GM21717 (cell line): ENCODE measurements around the gene COLGALT1.
A peak's percentile ranks its signal among the peaks of the same experiment; 100 is the strongest.
"Not testable (repeated sequence)": the region's sequence is repeated elsewhere in the genome, so short reads cannot be mapped to it uniquely, and the experiment has no call there.

Experiments used
- ATAC-seq: cut with Tn5 transposase; IDR thresholded peaks from one replicate; pipeline ENCODE4 v1.9.1; 2021; ENCODE audit warnings: mild to moderate bottlenecking, moderate library complexity; ENCODE audit not compliant: unreplicated experiment

The COLGALT1 gene

DNA sequence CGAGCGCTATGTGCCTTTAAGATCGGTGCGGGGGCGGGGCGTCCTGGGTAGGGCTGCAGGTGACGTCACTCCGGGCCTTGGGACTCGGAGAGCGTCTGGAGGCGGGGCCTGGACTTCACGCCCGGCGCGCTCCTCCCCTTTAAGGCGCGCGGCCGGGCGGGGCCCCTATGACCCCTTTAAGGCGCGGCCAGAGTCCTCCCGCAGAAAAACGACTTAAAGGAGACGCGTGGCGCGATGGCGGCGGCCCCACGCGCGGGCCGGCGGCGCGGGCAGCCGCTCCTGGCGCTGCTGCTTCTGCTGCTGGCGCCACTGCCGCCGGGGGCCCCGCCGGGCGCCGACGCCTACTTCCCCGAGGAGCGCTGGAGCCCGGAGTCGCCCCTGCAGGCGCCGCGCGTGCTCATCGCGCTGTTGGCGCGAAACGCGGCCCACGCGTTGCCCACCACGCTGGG, at the start of gene COLGALT1:
TSS of gene COLGALT1 (plus strand) at position 170 of the 449 bp plus-strand sequence. CDS start at position 235, 65 bp downstream.
- ATAC-seq, result peak; percentile 60

DNA sequence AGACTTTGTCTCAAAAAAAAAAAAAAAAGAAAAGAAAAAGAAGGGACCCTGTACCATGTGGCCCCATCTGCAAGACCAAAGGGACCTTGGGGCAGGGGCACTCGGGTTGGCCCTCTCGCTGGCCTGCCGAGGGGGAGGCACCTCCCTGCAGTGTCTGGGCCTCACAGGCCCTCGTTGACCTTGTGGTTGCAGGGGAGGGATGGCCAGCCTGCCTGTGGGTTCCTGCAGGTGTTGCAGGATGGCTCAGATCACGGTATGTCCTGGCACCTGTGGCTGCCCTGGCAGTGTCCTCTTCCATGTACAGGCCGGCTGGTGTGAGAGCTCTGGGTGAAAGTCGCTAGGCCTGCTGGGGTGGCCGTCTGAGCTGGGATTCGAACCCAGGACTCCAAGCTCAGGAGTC, 48.7 kb upstream of the COLGALT1 start:
- no peak for ATAC-seq

DNA sequence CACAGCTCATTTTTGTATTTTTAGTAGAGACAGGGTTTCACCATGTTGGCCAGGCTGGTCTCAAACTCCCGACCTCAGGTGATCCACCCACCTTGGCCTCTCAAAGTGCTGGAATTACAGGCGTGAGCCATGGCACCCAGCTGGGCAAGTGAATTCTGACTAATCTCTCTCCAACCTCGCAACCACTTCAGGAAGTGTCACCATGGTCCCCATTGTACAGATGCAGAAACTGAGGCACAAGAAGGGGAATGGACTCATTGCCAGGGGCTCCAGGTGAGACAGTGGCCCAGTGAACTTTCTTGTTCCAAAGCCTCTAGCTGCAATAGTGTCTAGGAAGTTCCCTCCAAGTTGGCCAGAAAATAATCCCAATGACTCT, 46.9 kb upstream of the COLGALT1 start:
- not testable (repeated sequence) for ATAC-seq

DNA sequence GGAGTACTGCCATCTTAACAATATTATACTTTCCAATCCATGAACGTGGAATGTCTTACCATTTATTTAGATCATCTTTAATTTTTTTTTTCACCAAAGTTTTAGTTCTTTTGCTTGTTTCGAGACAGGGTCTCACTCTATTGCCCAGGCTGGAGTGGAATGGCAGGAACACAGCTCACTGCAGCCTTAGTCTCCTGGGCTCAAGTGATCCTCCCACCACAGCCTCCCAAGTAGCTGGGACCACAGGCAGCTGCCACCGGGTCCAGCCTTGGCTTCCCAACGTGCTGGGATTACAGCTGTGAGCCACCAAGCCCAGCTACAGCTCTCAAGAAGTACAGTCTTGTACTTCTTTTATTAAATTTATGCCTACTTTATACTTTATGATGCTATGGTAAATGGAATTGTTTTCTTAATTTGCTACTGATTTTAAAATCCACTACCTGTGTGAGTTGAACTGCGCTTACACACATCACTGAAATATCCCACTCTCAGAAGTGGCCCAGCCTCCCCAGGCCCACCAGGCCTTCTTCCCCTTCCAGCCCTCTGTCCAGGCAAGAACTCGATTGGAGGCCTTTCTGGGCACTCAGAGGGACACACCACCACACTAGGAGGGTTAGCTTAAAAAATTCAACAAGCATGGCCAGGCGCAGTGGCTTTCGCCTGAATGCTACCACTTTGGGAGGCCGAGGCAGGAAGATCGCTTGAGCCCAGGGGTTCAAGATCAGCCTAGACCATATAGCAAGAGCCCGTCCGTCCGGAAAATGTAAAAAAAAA, 45.0 kb upstream of the COLGALT1 start:
- ATAC-seq, result no peak

DNA sequence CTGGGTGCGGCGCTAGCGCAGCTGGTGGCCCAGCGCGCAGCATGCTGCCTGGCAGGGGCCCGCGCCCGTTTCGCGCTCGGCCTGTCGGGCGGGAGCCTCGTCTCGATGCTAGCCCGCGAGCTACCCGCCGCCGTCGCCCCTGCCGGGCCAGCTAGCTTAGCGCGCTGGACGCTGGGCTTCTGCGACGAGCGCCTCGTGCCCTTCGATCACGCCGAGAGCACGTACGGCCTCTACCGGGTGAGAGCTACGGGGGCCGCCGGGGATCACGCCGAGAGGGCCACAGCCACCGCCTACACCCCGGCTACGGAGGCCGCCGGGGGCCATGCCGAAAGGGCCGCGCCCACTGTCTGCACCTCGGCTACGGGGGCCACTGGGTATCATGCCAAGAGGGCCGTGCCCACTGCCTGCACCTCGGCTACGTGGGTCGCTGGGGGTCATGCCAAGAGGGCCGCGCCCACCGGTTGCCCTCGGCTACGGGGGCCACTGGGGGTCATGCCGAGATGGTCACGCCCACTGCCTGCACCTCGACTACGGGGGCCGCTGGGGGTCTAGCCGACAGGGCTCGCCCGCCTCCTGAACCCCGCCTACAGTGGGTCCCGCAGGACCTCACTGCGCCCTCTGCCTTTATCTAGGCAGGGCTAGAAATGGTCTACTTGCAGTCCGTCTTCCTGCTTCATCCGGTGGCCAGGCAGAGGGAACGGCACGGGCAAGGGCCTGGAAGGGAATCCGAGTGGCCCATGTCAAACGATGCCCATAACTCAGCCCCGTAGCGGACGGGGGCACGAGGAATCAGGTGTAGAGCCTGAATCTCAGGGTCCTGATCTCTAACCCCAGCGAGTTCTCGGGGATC, 43.5 kb upstream of the COLGALT1 start:
- peak; percentile 45 for ATAC-seq

DNA sequence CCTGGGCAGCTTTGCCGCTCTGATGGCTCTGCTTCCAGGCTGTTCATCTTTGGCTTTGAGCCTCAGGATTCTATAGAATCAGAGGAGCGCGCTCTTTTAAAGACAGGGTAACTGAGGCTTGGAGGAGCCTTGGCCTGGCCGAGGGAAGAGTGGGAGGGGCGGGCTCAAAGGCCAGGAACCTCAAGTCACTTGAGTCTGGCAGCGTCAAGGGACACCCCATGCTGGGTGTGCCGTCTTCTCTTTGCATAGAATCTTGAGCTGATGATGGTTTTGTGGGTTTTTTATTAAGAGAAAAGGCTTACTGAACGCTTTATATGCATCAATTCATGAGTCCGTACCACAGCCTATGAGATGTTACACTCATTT, 42.9 kb upstream of the COLGALT1 start:
- peak; percentile 8 for ATAC-seq

DNA sequence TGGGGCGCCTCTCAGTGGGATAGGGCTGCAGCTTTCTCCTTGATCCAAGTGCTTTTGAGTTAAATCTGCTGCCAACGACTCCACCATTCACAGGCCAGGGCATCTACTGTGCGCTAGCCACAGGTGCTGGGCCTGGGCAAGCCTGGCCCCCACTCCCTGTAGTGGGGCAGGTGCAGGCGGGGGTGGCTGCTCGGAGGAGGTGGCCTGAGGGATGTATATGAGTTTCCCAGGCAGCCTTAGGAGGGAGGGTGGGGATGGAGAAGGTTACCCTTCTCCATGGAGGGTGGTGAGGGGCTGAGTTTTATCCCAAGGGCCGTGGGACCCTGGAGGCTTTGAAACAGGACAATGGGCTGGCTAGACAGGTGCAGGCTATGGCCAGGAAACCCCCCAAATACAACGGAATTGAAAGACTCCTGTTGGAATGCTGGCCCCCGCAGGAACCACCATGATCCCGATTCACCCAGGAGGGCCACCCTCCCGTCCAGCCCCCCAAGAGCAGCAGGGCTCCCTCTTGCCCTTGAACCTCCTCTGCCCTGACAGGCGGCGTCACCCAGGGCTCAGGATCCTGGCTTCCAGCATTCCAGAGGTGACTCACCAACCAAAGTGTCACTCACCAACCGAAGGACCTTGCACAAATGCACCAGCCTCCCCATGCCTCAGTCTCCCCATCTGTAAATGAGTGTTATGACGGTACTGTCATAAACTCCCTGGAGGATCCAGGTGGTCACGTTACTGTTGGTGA, 39.9 kb upstream of the COLGALT1 start:
- ATAC-seq, result no peak

DNA sequence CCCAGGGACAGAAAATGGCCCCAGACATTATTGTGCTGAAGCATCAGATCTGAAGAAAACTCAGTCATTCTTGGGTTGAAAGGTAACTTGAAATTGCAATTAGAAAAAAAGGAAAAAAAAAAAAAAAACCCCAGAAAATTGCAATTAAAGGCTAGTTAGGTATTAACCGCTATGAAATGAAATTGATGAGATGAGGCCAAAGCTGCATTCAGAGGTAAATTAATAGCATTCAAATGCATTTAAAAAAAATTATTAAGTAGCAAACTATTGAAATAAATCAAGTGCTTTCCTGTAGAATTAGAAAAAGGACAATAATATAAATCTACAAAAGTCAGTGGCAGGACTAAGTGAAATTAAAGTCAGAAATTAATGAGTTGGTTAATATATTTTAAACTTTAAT, 37.6 kb upstream of the COLGALT1 start:
- no peak for ATAC-seq

DNA sequence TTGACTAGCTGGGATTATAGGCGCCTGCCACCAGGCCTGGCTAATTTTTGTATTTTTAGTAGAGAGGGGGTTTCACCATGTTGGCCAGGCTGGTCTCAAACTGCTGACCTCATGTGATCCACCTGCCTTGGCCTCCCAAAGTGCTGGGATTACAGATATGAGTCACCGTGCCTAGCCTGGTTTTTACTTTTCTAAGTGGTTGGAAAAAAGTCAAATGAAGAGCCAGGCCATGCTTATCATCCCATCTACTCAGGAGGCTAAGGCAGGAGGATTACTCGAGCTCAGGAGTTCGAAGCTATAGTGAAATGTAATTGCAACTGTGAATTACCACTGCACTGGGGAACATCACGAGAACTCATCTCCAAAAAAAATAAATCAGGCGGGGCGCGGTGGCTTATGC, 36.8 kb upstream of the COLGALT1 start:
- not testable (repeated sequence) for ATAC-seq

DNA sequence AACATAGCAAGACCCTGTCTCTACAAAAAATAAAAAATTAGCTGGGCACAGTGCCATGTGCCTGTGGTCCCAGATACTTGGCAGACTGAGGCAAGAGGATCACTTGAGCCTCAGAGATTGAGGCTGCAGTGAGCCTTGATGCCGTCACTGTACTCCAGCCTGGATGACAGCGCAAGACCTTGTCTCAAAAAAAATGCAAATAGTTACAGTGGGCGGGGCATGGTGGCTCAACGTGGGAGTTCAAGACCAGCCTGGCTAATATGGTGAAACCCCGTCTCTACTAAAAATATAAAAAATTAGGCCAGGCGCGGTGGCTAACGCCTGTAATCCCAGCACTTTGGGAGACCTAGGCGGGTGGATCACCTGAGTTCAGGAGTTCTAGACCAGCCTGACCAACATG, 35.5 kb upstream of the COLGALT1 start:
- ATAC-seq, result no peak

DNA sequence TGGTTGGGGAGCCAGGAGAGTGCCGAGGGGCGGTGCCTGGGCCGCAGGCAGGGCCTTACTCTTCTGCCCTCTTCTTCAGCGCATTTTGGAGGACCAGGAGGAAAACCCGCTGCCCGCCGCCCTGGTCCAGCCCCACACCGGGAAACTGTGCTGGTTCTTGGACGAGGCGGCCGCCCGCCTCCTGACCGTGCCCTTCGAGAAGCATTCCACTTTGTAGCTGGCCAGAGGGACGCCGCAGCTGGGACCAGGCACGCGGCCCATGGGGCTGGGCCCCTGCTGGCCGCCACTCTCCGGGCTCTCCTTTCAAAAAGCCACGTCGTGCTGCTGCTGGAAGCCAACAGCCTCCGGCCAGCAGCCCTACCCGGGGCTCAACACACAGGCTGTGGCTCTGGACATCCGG, 34.6 kb upstream of the COLGALT1 start:
- no peak for ATAC-seq

DNA sequence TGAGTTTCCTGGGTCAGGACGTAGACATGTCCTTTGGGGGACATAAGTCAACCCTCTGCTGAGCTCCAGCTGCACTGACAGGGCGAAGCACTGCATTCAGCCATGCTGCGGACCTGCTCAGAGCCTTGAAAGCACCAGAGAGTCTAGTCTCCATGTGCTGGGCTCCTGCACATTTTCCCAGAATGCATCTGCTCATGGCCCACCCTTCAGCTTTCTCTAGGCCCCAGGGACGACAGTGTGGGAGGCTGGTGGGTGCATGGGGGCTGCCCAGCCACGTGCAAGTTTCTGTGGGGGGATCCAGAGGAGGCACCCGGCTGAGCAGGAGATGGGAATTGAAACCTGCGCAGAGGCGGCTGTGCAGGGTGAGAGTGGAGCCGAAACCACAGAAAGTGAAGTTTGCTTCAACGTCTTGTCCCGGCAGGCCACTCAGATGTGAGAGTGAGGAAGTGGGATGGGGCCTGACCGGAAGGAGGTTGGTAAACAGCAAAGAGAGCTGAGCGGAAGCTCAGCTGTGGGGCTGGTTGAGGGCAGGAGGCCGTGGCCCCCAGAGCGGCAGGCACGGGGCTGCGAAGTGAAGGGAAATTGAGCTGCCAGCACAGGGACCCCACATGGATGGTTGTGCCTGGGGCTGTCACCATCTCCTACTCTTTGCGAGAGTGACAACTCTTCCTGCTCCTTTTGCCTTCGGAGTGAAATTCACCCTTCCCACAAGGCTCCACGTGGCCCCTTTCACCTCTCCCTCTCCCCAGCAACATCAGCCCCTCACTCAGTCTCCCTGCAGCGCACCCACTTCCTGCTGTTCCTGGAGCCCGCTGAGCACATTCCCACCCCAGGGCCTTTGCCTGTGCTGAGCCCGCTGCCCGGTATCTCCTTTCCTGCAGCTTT, 32.2 kb upstream of the COLGALT1 start:
- ATAC-seq, result peak; percentile 63

DNA sequence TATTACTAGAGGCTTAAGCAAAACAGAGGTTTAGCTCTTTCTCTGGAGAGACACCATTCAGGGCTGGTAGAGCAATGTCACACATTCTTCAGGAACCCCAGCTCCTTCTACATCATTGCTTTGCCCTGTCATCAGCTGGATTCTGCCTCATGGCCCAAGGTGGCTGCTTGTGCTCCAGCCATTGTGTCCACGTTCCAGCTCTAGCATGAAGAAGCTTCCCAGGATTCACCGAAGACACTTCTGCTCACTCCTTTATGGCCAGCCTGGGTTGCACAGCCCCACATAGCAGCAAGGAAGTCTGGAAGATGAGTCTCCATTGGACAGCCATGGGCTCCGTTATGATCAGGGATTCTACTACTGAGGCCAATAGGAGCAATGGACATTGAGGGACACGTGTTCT, 30.8 kb upstream of the COLGALT1 start:
- no peak for ATAC-seq

DNA sequence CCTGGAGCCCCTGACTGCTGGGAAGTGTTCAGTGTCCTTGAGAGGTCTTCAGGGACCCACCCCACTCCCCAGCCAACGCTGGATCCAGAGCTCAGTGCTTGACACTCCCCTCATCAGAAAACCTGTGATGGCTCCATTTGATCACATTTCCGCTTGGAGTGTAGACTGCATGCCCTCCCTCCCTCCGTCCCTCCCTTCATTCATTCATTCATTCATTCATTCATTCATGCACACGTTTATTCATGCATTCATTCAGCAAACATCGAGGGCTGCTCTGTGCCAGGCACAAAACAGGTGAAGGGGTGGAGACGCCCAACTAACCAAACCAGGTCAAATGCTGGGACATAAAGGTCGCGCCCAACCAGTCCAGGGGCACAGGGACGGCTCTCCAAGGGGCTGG, 30.3 kb upstream of the COLGALT1 start:
- ATAC-seq, result no peak

DNA sequence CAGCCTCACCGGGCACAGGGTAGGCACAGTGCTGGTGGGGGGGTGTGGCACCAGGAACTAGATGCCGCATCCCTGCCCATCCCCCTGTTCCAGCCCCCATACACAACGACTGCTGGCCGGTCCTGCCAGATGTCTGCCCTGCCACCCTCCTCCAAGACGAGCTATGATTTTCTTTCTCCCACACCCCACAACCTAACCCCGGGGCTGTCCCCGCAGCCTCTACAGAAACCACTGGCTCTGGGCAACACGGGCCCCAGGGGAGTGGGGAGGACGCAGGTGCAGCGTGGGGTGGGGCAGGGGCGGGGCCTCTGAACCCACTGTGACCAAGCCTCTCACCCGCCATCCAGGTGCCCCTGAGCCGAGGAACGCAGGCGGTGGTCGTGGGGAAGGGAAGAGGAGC, 28.5 kb upstream of the COLGALT1 start:
- no peak for ATAC-seq

DNA sequence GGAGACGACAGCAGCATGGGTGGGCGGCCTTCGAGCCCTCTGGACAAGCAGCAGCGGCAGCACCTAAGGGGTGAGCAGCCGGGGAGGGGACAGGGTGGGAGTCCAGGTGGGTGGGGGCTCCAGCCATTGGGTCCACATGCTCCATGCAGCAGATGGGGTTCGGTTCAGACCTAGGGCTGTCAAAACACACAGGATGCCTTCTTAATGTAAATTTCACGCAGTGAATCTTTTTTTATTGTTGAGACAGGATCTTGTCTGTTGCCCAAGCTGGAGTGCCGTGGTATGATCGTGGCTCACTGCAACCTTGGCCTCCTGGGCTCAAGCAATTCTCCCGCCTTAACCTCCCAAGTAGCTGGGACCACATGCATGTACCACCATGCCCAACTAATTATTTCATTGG, 28.1 kb upstream of the COLGALT1 start:
- ATAC-seq, result no peak

DNA sequence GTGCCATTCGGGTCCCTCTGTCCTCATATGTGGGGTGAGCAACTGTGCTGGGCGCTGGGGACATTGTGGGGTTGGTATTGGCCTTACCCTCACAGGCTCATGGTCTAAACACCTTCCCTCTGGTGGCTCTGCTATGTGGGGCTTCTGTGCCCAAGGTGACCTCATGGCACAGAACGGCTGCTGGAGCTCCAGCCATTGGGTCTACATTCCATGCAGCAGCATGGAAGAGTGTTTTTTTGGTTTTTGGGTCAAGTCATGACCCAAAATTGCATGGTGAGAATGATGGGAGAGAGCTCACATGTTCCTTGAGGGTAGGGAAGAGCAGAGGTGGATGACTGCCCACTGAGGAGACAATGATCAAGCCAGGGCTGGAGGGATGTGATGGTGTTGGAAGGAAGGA, 26.8 kb upstream of the COLGALT1 start:
- no peak for ATAC-seq

DNA sequence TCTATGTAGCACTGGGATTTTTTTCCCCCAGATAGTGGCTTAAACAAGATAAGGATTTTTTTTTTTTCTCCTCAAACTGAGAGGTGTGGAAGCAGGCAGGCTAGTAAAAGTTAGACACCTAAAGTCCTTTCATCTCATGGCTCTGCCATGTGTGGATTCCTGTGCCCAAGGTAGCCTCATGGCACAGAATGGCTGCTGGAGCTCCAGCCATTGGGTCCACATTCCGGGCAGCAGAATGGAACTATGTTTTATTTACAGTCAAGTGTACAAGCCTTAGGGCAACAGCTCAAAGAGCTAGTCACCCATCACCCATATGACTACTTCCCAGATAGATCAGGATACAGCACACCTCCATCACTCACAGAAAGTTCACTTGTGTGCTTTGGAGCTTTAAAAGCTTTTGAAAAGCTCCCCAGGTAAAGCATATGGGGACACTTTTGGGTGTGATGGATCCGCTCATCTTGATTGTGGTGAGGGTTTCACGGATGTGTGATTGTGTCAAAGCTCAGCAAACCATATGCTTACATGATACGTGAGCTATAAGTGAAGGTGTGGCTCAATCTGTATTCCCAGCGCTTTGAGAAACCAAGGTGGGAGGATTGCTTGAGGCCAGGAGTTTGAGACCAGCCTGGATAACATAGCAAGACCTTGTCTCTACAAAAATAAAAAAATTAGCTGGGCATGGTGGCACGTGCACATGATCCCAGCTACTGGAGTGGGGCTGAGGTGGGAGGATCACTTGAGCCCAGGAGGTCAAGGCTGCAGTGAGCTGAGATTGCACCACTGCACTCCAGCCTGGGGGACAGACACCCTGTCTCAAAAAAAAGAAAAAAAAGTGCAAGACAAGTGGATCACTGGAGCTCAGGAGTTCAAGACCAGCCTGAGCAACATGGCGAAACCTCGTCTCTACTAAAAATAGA, 25.9 kb upstream of the COLGALT1 start:
- no peak for ATAC-seq

DNA sequence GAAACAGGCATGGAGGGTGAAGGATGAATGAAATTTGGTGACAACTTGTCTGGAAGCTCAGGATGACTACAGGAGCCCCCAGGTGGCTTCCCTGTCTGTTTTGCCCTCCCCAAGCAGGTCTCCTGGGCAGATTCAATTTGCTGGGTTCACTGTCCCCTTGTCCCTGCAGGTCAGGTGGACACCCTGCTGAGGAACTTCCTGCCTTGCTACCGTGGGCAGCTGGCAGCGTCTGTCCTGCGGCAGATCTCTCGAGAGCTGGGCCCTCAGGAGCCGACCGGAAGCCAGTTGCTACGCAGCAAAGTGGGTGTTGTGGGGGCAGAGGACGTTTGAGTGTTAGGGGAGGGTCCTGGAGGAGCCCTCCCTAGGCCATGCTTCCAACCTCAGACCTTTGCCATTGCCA, 24.9 kb upstream of the COLGALT1 start:
- ATAC-seq, result no peak
